NCI-H2196 (cell line): ENCODE measurements around the gene FAT1.

ENCODE experiments used
- DNase-seq: peaks from one replicate; lab custom pipeline; 2025; ENCODE audit not compliant: unreplicated experiment; lab: John Stamatoyannopoulos, UW

Gene FAT1

DNA sequence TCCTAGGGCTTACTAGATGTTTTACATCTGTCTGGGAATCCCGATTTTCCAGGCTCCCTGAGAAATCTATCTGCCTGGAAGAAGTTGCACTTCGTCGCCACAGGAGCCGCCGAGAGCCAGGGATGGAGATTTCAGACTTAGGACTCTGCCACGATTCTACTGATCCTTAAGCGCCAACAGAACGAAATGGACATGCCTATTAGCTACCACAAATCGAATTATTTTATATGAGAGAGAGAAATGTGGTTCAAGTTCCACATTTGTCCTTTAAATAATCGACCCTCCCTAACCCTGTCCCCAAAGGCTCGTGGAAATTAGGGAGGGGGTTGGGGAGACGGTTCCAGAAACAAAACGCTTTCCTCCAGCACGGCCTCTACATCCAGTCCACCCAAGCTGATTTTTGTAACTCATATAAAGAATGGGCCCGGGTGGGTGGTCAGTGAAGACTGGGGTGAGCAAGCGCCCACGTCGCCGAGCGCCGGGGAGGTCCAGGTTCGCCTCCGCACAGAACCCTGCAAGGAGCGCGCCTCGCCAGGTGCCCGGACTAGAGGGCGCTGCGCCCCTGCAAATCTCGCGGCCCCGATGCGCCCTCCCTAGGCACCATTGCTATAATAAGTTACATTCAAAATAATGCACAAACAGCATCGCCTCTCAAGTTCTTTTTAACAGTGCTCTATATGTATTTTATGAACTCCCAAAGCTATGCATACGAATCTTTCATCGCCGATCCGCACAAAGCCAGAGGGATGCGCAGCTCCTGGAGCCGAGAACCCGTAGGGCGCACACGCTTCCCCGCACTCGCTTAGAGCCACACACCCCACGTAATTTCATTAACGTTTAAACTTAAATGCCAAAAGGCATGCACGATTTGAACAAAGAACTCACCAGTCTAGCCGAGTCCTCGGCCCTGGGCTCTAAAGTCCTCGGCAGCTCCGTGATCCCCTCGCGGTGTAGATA, 2.1 kb upstream of the FAT1 start:
- DNase-seq = peak; percentile 31

DNA sequence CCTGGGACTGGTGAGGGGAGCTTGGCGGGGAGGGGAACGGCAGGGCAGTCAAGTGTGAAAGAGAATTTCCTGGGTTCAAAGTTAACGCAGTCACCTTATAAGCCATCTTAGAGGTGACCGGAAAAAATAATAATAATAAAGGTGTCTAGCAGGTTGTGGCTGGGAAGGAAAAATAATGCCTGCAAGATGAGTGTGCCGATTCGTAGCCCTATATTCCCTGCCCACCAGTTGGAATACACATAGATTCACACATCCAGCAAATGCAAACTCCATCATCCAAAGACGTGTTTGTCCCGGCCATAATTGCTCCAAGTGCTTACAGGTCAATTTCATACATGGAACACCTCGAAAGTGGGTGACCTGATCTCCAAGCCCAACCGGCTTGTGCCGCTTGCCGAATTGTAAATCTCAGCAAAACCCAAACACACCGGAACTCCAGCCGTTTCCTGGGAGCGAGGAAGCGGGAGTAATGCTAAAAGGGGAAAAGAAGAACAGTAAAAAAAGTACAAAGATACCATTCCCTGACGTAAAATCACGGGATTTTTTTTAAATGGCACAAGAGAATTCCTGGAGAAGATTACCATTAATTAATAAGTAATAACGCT, 1.3 kb upstream of the FAT1 start:
- DNase-seq = no peak

DNA sequence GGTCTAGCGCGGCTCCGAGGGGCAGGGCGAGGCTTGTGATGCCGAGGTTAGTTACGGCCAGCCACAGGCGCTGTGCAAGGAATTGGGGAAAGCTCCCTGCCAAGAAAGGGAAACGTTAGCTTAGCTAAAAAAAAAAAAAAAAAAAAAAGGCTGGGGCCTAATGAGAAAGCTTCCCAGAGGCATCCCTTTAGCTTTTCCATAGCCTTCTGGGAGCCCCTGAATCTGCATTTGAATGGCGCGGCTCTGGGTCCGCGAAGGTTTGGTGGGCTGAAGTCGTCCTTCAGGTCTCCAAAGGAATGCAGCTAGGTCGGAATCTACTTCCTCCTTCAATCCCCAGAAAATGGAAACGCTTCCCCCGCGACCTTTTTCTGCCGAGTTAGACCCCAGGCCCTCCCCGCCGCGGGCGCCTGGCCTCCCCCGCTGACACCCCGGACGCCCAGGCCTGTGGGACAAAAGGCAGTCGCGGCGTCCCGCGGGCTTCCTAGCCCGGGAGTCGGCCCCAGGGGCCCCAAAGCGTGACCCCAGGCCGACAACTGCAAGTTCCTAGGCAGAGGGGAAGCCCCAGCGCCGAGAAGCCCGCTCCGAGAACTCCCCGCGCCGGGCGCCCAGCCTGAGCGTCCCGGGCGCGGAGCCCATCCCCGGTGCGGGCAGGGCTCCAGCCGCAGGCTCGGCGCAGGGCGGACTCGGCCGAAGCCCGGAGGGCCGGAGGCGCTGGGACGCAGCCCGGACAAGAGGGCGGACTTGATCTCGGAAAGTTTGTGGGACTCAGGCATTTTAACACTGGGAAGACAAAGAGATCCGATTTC, 605 bp upstream of the FAT1 start:
- DNase-seq = peak; percentile 1

DNA sequence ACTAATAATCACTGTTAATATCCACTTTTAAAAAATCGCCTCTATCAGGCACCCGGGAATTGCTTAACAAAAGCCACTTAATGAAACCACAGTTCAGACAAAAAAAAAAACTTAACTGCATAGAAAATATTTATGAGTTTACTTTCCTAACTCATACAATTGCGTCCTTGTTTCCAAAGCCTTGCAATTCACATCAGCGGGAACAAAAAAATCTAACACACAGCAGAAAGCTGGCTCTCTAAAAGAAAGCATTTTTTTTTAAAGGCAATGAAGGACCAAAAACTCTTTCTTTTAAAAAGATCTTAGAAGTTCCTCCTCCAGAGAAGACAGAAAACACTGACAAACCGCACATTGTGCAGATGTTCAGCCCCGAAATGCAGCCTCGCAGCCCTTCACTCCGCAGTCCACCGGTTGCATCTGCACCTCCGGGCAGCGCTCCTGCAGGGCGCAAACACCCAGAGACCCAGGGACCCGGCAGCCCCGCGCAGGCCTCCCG, 812 bp downstream of the FAT1 start:
- no peak for DNase-seq

DNA sequence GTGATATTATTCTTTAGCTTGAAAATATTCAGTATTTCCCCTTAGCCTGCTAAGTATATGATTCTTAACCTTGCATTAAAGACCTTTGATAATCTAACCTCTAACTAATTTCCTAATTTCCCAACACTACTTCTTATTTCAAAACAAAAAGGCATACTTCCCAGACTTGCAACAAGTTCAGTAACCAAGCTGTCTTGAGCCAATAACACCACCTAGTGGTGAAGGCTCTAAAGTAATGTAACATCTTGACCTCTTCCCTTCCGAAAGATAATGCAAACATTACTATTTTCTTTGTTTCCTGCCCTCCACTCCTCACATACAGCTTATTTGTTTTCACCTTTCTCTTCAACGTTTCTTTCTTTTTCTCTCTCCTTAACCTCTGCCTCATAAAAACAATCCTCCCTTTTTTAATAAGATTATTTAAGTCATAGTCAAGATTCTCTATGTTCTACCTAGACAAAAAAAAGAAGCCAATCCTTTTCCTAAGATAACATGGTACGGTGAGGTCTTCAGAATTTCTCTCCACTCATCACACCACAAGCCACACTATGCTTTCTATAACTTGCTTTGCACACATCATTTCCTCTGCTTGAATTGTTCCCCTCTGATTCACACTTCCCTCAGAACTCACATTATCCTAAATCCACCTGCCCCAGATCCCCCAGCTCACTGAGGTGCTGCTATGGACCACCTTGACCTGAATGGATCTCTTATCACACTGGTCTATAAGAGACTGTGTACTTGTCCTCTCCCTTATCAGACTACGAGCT, 3.5 kb downstream of the FAT1 start:
- peak; percentile 14 for DNase-seq

DNA sequence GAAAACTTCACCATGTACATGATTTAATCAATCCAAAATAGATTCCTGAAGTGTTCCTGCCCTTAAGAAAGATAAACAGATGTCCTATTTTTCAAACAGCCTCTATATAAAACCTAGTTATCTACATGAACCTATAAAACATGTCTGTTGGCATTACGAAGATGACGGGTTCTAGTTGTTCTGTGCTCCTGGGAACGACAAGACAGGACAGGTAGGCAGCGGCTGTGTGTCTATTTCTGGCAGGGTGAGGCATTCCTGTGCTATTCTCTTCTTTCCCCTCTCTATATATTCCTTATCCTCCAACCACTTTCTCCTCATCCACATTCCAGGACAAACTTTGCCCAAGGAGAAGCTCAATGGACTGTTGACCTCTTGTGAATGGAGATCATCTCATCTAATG, 6.1 kb downstream of the FAT1 start:
- no peak for DNase-seq

DNA sequence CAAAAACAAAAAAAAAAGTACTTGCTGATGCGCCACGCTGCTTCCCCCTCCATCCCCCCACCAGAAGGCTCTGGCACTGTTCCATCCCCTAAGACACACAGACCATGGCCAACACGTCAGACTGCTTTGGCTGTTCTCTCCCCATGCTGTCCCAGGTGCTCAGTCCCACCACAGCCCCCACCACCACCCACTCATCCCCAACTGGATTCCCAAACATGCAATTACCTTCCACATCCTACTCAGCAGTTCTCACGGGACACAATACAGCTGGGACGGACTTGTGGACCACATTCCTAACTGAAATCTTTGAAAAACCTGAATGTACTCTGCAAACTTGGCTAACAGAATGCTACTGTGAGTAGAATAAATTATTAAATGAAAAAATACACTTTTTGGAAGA, 8.6 kb downstream of the FAT1 start:
- DNase-seq = no peak

DNA sequence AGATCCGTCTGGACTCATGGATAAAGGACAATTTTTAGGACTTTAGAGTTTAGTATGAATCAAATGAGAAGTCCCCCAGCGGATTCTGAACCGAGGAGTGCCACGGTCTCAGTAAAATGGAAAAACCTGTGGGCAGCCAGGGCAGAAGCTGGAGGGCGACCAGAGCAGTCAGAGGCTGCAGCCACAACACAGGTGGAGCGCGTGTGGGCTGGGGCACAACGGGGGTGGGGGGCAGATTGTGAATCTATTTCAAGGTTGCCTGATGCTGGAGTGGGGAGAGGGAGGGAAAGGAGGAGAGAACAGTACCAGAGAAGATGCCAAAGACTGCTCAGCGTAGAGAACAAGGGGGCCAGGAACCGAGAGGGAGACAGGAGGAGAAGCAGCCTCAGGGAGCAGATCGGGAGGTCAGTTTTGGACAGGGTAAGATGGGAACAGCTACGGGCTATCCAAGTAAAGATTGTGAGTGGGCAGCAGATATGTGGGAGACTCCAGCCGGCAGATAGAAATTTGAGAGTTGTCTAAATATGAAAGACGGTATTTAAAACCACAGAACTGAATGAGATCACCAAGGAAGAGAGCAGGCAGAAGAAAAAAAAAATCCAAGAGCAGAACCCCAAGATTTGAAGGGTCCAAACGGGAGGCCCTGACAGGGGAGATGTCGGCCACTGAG, 9.5 kb downstream of the FAT1 start:
- DNase-seq = no peak

DNA sequence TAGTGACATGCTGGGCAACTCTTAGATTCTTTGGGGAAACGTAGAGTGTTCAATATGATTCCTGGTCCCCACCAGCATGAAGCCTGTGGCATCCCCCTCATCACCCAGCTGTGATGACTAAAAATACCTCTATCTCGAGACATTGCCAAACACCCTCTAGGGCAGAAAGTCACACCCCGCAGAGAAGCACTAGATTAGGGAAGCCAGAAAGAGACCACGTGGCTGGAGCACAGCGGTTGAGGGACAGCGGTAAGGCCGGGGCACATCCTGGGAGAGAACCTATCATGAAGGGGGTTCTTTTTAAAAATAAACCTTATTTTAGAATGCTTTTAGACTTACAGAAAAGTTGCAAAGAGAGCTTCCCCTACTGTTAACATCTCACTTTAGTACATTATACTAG, 11.0 kb downstream of the FAT1 start:
- DNase-seq = no peak

DNA sequence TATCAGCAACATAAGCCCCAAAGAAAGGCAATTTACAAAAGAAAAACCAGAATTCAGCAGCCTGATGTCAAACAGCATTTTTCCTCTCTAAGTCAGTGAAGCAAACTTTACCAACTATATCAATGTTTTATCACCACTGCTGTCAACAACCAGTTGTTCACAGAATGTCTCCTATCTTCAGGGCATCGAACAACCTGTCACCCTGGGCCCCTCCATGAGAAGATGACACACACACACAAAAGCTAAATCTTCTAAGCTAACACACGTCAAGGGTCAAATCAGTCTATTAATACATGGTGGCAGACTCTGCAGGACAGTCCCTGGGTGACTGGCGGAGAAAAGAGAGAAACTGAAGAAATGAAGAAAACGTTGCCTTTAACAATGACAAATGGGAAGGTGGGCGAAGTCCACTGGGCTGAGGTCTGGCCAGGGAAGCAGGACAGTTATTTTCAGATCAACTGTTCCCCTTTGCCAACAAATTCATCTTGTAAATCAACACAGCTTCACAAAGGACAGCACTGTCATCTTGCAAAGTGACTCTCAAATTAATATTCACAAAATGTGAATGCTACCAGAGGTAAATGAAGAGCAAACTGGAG, 13.0 kb downstream of the FAT1 start:
- DNase-seq = no peak

DNA sequence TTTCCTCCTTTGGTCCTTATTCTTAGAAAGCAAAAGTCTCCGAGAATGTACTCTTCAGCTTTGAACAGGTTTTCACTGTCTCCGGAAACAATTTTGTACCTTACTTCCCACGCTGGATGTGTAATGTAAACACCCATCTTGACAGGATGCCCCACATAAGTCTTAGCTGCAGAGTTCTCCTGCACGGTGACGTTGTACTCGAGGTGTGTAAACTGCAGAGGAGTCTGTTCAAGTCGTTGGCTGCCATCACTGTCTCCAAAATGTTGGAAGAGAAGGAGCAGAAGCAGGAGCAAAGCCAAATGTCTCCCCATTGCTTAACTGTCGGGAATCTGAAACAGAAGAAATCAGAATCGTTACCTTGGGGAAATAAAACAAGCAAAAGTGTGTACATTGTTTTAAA, 14.1 kb downstream of the FAT1 start:
- DNase-seq = no peak

DNA sequence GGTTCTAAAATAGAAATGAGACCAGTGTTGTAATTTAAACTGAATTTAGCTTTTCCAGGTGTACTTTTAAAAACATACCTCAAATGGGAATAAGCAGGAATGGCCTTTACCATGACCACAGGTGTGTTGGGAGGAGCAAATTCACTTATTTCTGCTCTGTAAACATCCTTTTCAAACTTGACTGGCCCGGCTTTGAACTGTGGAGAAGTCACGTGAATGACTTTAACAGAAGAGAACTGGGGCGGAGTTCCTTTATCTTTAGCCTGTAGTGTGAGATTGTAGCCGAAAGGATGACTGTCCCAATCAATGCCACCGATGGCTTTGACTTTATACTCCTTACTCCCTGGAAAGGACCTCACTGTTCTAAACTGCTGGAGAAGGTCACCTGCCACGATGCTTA, 15.1 kb downstream of the FAT1 start:
- DNase-seq = no peak

DNA sequence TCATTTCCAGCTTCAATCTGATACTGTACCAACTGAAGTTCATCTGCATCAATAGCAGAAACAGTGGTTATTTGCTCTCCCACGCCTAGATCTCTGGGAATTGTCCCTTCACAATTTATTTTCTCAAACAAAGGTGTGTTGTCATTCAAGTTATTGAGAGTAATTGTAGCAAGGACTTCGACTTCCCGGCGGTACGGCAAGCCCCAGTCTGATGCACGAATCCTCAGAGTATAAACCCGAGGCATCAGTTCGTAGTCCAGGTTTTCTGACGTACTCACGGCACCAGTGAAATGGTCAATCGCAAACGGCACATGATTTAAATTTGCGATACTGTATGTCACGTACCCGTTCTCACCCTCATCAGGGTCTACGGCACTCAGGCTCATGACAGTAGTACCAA, 15.7 kb downstream of the FAT1 start:
- no peak for DNase-seq

DNA sequence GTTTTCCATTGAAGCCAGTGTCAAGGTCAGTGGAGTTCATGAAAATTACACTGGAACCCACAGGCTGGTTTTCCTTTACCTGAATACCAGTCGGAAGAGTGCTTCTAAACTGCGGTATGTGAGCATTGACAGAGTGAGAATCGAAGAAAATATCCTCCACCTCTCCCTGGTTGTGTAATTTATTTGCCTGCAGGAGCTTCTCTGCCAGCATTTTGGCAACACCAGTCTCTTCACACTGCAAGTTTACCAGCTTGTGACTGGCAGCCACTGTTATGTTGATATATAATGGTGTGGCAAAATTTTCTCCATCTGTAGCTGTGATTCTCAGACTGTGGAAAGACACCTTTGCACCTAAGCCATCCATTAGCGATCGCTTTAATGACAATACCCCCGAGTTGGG, 16.1 kb downstream of the FAT1 start:
- no peak for DNase-seq

DNA sequence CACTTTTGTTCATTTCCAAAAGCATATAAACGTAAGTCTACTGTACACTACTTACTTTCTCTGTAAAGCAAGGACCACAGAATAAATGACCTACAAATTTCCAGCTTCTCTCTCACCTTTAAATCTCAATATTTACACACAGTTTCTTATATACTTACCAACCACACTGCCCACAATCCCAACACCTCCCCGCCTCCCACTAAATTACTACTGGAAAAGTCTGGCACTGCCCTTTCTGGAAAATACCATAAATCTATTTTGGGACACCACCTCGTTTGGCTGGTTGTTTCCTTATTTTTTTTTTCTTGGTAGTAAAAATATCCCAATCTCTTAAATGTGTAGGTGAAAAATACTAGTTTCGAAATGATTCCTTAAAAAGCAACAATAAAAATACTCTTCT, 19.6 kb downstream of the FAT1 start:
- DNase-seq = no peak

DNA sequence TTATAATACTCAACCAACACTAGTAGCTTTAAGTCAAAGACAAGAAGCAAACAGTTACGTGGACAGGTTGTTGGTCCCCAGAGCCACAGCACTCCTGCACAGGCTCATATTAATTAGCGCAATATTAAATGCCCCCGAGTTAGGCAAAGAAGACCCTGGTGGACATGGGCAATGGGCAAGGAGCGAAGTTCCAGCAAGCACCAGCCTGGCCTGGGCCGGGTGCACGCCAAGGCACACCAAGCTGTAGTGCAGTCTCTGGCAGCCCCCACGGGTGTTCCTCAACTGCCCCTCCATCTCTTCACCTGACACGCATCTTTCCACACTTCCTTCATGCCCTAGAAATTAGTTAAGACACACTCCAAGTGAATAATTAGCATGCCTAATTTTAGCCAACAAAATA, 20.1 kb downstream of the FAT1 start:
- no peak for DNase-seq

DNA sequence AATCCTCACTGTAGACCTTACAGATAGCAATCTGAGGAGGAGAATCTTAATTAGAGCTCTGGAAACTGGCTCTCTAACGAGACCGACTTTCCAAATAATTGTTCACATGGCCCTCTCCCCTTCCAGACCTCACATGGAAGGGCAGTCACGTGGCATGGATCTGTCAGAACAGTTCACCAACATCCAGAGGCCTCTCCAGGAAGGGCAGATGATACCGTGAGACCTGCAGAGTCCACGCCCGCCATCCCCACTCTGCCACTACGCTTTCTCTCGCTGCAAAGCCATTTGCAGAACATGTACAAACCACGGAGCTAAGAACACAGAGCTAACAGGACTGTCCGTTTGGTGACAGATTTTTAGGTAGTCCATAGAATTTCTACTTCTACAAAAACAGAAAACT, 20.7 kb downstream of the FAT1 start:
- no peak for DNase-seq

DNA sequence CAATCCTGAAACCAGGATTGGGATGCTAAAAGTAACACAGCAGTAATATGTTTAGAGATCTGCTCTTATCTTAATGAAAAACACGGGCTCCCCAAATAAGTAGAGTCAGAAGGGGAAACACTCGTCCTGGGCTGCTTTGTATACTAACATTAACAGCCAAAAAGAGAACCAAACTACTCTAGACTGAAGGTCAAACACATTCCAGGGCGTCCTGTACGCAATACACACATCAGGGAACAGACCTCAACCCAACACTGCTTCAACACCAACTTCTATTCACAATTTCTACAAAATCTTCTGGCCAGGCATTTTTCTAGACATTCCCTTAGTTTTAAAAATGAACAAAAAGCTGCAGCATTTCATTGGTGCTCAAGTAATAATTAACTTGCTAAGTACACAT, 21.4 kb downstream of the FAT1 start:
- DNase-seq = no peak

DNA sequence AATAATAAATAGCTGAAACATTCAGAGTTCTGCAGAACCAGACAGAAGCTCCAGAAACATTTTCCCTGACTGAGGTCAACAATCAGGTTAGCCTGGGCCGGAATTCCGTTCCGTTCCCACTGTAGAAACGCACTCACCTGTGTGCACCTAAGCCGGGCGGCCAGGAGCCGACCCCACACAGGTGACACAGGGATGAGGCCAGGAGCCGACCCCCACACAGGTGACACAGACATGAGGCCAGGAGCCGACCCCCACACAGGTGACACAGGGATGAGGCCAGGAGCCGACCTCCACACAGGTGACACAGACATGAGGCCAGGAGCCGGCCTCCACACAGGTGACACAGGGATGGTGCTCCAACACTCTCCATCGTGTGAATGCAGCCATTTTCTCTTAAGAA, 21.9 kb downstream of the FAT1 start:
- no peak for DNase-seq

DNA sequence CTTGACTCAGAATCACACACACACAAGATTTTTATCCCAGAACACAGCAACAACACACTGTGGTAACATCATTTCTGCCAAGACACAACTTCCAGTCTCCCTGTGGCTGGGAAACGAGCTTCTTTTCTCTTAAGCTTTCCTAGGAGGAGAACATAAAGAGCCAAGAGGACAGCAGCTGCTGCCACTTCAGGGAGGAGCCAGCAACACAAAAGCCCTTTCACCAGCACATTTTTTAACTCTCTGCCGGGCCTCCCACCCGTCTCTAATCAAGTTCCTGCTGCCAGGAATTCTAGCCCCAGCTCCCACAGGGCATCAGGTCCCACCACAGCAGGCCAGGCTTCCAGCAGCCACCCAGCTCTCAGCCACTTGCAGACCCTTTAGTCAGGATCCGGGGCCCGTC, 22.4 kb downstream of the FAT1 start:
- DNase-seq = peak; percentile 5
